Karpas-422 (cell line): Measurements from ENCODE around the gene CRYGN. TPM values are rescaled to one million over a fixed set of nuclear protein-coding genes. Genes with fewer than 3 reads are reported as not detected.

Experiments used
- DNase-seq: peaks from one replicate; pipeline ENCODE4 v3.0.0-alpha.2; 2015
- H2AFZ ChIP-seq: fragments of 200-600 bp; sonication (generic); 2 replicates; pipeline ENCODE4 v1.6.1; 2014; ENCODE audit warnings: antibody characterized with exemption, low read length, mixed read lengths
- H3K27ac ChIP-seq: fragments of 200-600 bp; sonication (generic); 2 replicates; pipeline ENCODE4 v1.5.1; 2014; ENCODE audit warnings: mild to moderate bottlenecking, low read length, moderate library complexity
- H3K27me3 ChIP-seq: fragments of 200-600 bp; sonication (generic); 2 replicates; pipeline ENCODE4 v1.6.1; 2014; ENCODE audit warnings: low read length, mixed read lengths
- H3K36me3 ChIP-seq: fragments of 200-600 bp; sonication (generic); 2 replicates; pipeline ENCODE4 v1.6.1; 2014; ENCODE audit warnings: low read length, mixed read lengths; ENCODE audit not compliant: insufficient read depth
- H3K4me1 ChIP-seq: fragments of 200-600 bp; sonication (generic); 2 replicates; pipeline ENCODE4 v1.6.1; 2014; ENCODE audit warnings: mild to moderate bottlenecking, low read length, mixed read lengths
- H3K4me2 ChIP-seq: fragments of 200-600 bp; sonication (generic); 2 replicates; pipeline ENCODE4 v1.6.1; 2014; ENCODE audit warnings: low read length, low read depth, mild to moderate bottlenecking; ENCODE audit not compliant: poor library complexity, severe bottlenecking
- H3K4me3 ChIP-seq: fragments of 200-600 bp; sonication (generic); 2 replicates; pipeline ENCODE4 v1.5.1; 2014; ENCODE audit warnings: mild to moderate bottlenecking, antibody characterized with exemption, low read length, mixed read lengths
- H3K79me2 ChIP-seq: fragments of 200-600 bp; sonication (generic); 2 replicates; pipeline ENCODE4 v1.6.1; 2014; ENCODE audit warnings: mild to moderate bottlenecking, low read length, mixed read lengths
- H3K9ac ChIP-seq: fragments of 200-600 bp; sonication (generic); 2 replicates; pipeline ENCODE4 v1.6.0; 2014; ENCODE audit warnings: low read length
- H3K9me2 ChIP-seq: fragments of 200-600 bp; sonication (generic), shearing (Covaris generic); replicated peaks from 2 replicates; pipeline ENCODE4 v1.6.0; 2014; ENCODE audit warnings: mild to moderate bottlenecking, low read length, moderate library complexity; ENCODE audit not compliant: insufficient read depth
- H3K9me3 ChIP-seq: fragments of 300-700, 200-600 bp; sonication (generic); 2 replicates; pipeline ENCODE4 v1.6.1; 2014; ENCODE audit warnings: low read length, mixed read lengths
- H4K20me1 ChIP-seq: fragments of 200-600 bp; sonication (generic); 2 replicates; pipeline ENCODE4 v1.6.1; 2014; ENCODE audit warnings: mild to moderate bottlenecking, antibody characterized with exemption, low read length, low read depth; ENCODE audit not compliant: insufficient read depth
- total RNA-seq: library from RNA; depleted of rRNA; stranded (reverse); fragments of >200 nt; shearing (Covaris generic); gene quantifications from 2 replicates; pipeline ENCODE4 v1.2.3, GENCODE V29; 2014; ENCODE audit warnings: low replicate concordance

CRYGN gene
- total RNA-seq, 1 experiment from 2014 or later: not detected

- no peak for DNase-seq
- no peaks in the 10 kb centered on the region for H3K27me3 ChIP-seq
- H3K9me2 ChIP-seq: no peaks in the 10 kb centered on the region
- H4K20me1 ChIP-seq: no peaks in the 10 kb centered on the region
- no peaks in the 10 kb centered on the region for H3K9me3 ChIP-seq
- peaks cover 33% of the 10 kb centered on the region; the same call in 1 of the 2 replicates for H3K36me3 ChIP-seq
- H3K4me1 ChIP-seq: peaks cover 7% of the 10 kb centered on the region
- H3K4me2 ChIP-seq: no peak overlapping the region
- H3K79me2 ChIP-seq: peaks cover 95% of the 10 kb centered on the region
- H2AFZ ChIP-seq: no peak overlapping the region
- H3K27ac ChIP-seq: no peak overlapping the region
- no peak overlapping the region for H3K9ac ChIP-seq
- no peak overlapping the region for H3K4me3 ChIP-seq
Measured at GRCh38 chr7:151482883-151483710, 43.2 kb upstream of the CRYGN start.

GRCh38 chr7:151481650-151482505, 41.9 kb upstream of the CRYGN start:
- H3K4me2 ChIP-seq: no peak overlapping the region
- no peak overlapping the region for H3K4me3 ChIP-seq
- peaks cover 95% of the 10 kb centered on the region for H3K79me2 ChIP-seq
- no peak overlapping the region for H3K27ac ChIP-seq
- H3K27me3 ChIP-seq: no peaks in the 10 kb centered on the region
- no peak overlapping the region for H3K9ac ChIP-seq
- H3K4me1 ChIP-seq: peaks cover 7% of the 10 kb centered on the region
- peaks cover 27% of the 10 kb centered on the region; the same call in 1 of the 2 replicates for H3K36me3 ChIP-seq
- no peaks in the 10 kb centered on the region for H4K20me1 ChIP-seq
- DNase-seq: no peak
- H3K9me2 ChIP-seq: no peaks in the 10 kb centered on the region
- H3K9me3 ChIP-seq: no peaks in the 10 kb centered on the region
- H2AFZ ChIP-seq: no peak overlapping the region

- Histone ChIP-seq H3K4me1 (peaks cover 11% of the 10 kb centered on the region), H4K20me1 (peaks cover 6% of the 10 kb centered on the region), H3K9me3 (no peaks in the 10 kb centered on the region), H2AFZ (no peak overlapping the region), H3K27me3 (no peaks in the 10 kb centered on the region), H3K4me2 (no peak overlapping the region), H3K79me2 (peaks cover 94% of the 10 kb centered on the region), H3K36me3 (no peaks in the 10 kb centered on the region; the same call in 1 of the 2 replicates), H3K27ac (no peak overlapping the region), H3K4me3 (no peak overlapping the region), H3K9me2 (no peaks in the 10 kb centered on the region), H3K9ac (no peak overlapping the region)
- DNase-seq: no peak
Measured at GRCh38 chr7:151477867-151478266, 37.9 kb upstream of the CRYGN start.

DNA sequence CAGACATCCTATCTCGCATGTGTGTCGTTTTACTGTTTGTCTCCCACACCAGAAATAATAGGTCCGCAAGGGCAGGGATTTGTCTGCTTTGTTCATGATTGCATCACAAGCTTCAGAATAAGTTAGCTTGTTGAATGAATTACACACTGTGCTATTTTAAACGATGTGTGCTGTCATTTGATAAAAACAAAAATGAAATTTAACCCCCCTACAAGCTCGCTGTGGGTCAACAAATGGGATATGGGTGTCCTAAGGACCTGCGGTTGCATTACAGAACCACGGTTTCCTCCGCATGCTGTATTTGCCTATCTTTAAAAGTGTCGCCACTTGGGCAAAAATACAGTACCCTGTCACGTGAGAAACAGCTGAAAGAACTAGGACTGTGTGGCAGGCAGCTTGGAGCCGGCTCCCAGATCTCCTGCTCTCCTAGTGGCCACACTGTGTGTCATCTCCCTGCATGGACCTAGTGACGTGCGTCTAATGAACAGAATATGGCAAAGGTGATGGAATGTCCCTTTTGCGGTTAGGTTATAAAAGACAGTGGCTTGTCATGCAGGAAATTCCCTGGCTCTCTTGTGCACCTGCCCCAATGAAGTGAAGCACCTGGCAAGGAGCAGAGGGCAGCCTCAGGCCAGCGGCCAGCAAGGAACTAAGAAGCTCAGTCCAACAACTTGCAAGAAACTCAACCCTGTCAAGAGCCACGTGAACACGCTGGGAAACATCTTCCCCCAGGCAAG, 32.9 kb upstream of the CRYGN start:
- Histone ChIP-seq H3K4me3 (no peak overlapping the region), H3K9ac (no peak overlapping the region), H3K27me3 (no peaks in the 10 kb centered on the region), H2AFZ (no peak overlapping the region), H3K4me2 (peak overlapping the region; percentile 54), H3K27ac (0 out of 2 replicates have a peak overlapping the region, but pooled peaks have one; percentile 46), H3K4me1 (peaks cover 35% of the 10 kb centered on the region), H3K36me3 (peaks cover 29% of the 10 kb centered on the region), H3K79me2 (peaks cover 66% of the 10 kb centered on the region), H3K9me3 (no peaks in the 10 kb centered on the region), H3K9me2 (no peaks in the 10 kb centered on the region), H4K20me1 (peaks cover 29% of the 10 kb centered on the region)
- DNase-seq: no peak

GRCh38 chr7:151470711-151471110, 30.8 kb upstream of the CRYGN start:
- Histone ChIP-seq H3K9me3 (no peaks in the 10 kb centered on the region), H3K4me1 (peaks cover 35% of the 10 kb centered on the region), H4K20me1 (peaks cover 29% of the 10 kb centered on the region), H3K79me2 (peaks cover 45% of the 10 kb centered on the region), H3K27me3 (no peaks in the 10 kb centered on the region), H3K4me3 (no peak overlapping the region), H3K9ac (no peak overlapping the region), H2AFZ (no peak overlapping the region), H3K36me3 (peaks cover 37% of the 10 kb centered on the region), H3K9me2 (no peaks in the 10 kb centered on the region), H3K27ac (peak overlapping the region; percentile 46; the same call in 1 of the 2 replicates), H3K4me2 (peak overlapping the region; percentile 54)
- no peak for DNase-seq

DNA sequence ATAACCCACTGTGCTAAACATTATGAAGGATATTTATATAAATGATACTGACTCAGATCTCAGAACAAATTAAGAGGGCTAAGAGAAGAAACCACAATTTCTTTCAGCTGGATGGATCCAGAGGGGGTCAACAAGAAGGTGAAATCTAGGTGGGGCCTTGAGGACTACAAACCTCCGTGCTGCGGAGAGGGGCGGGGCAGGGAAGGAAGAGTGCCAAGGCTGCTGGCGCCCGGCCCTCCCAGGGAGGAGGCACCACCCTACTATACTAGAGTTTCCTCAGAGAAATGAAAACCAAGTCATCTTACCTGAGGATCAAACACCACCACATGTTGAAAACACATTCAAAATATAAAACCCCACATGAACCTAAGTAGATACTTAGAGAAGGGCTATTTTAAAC, 29.3 kb upstream of the CRYGN start:
- peaks cover 29% of the 10 kb centered on the region for H4K20me1 ChIP-seq

DNA sequence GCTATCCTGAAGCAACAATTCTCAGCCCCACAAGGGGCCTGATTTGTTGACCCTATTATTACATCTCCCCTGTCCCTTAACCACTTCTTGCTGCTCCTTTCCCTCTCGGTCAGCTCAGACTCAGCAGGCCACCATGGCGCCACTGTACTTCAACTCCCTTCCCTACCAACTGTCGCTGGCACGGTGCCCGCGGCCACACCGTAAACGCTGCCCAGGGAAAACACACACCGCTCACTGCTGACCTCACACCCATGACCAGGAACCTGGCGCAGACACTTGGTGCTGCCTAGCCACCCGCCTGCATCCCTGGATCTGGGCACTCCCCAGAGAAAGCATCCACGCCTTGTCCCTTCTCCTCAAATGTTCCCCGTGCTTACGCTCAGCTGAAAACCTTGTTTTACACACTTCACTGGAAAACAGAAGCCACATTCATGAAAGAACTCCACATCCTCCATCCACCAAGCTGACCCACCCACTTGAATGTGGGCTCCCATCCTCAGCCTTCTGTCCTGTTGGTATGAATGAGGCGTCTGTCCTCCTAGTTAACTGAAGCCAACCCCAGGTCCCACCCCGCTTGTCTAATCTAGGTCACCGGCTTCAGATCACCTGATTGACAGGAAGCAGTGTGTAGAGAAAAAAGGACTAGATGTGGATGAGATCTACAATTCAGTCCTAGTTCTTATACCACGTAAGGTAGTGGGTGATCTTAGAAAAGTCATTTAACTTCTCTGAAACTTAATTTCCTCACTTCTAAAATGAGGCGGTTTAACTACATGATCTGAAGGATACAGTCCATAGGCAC, 28.5 kb upstream of the CRYGN start:
- DNase-seq: no peak
- Histone ChIP-seq H3K27me3 (no peaks in the 10 kb centered on the region), H3K36me3 (peaks cover 44% of the 10 kb centered on the region), H3K4me3 (no peak overlapping the region), H3K4me1 (peaks cover 29% of the 10 kb centered on the region), H3K4me2 (no peak overlapping the region), H3K79me2 (peaks cover 22% of the 10 kb centered on the region), H3K9me3 (no peaks in the 10 kb centered on the region), H2AFZ (no peak overlapping the region), H3K9ac (no peak overlapping the region), H4K20me1 (peaks cover 29% of the 10 kb centered on the region), H3K27ac (no peak overlapping the region), H3K9me2 (no peaks in the 10 kb centered on the region)

More for the DNA sequence above, 29.3 kb upstream of the CRYGN start:
- H3K9ac ChIP-seq: no peak overlapping the region
- H2AFZ ChIP-seq: no peak overlapping the region
- no peak overlapping the region for H3K27ac ChIP-seq
- H3K4me3 ChIP-seq: no peak overlapping the region
- no peaks in the 10 kb centered on the region for H3K9me3 ChIP-seq
- H3K4me2 ChIP-seq: no peak overlapping the region
- H3K9me2 ChIP-seq: no peaks in the 10 kb centered on the region
- H3K27me3 ChIP-seq: no peaks in the 10 kb centered on the region
- peaks cover 44% of the 10 kb centered on the region for H3K36me3 ChIP-seq
- peaks cover 35% of the 10 kb centered on the region for H3K4me1 ChIP-seq
- DNase-seq: no peak
- peaks cover 31% of the 10 kb centered on the region for H3K79me2 ChIP-seq
